Ovary (tissue), 9 donors: ENCODE results near the gene CCDC34. TPM values are rescaled to one million over a fixed set of nuclear protein-coding genes. Genes with fewer than 3 reads are reported as not detected.

Experiments
- DNase-seq, 5 donors: peaks; one replicate each; pipeline ENCODE4 v3.0.0-alpha.2; 2019 to 2020
- H3K27ac ChIP-seq, 2 donors: fragments of 200-600 bp; one replicate each; pipeline versions ENCODE4 v1.5.1 to v1.8.0; 2019 to 2022
- H3K27me3 ChIP-seq: fragments of 200-600 bp; one replicate; pipeline ENCODE4 v1.8.0; 2022
- H3K36me3 ChIP-seq: fragments of 200-600 bp; sonication (generic); one replicate; pipeline ENCODE4 v1.5.1; 2019
- H3K4me1 ChIP-seq: one replicate; pipeline ENCODE4 v1.8.1; 2013; ENCODE audit warnings: mild to moderate bottlenecking, moderate library complexity; ENCODE audit not compliant: insufficient read depth
- H3K4me3 ChIP-seq: fragments of 200-600 bp; sonication (generic); one replicate; pipeline ENCODE4 v1.5.1; 2017
- H3K9me3 ChIP-seq, 2 donors: fragments of 200-600 bp in 1 of 2; sonication (generic) in 1 of 2; one replicate each; pipeline versions ENCODE4 v1.5.1 to v1.8.1; 2013 to 2019; ENCODE audit warnings: mild to moderate bottlenecking in 1 of 2, moderate library complexity in 1 of 2
- EP300 ChIP-seq: sonication (generic); formaldehyde crosslinking; IDR thresholded peaks from one replicate; pipeline ENCODE4 v1.6.1; 2017; ENCODE audit warnings: antibody characterized with exemption
- POLR2A ChIP-seq: fragments of 450-650 bp; IDR thresholded peaks from one replicate; pipeline ENCODE4 v1.6.1; 2017; ENCODE audit warnings: antibody characterized with exemption, mild to moderate bottlenecking, moderate library complexity
- WGBS, 3 donors: extraction: QIAGEN DNeasy Blood & Tissue Kit in 1 of 3; methylation state at CpG; one replicate each; pipeline versions ENCODE4 v1.1.5 to v1.1.7; 2013 to 2017; 5-methylcytosine and 5-hydroxymethylcytosine counted together
- intact Hi-C, 4 donors: fragments of 100-400 bp; cut with DNase I; formaldehyde crosslinking; loops; one replicate each; pipeline versions ENCODE4 v1.11.0 to v1.15.1; 2022 to 2023
- polyA plus RNA-seq, 2 donors: library from polyadenylated mRNA; stranded (reverse); fragments of 200-250 nt in 1 of 2; fragments of 350-450 nt in 1 of 2; fragmentation: Illumina TruSeq in 1 of 2; extraction: RNeasy Lipid Tissue Mini Kit (QIAGEN cat#74804) in 1 of 2; gene quantifications; one replicate each; pipeline ENCODE4 v1.2.3, GENCODE V29; 2013 to 2014
- total RNA-seq, 7 donors: library from RNA; depleted of rRNA in 2 of 7; stranded (reverse); fragments of >200 nt in 2 of 7; fragmentation: NEBNext Ultra II Directional in 3 of 7; extraction: Animal tissue kit (Norgen Biotek cat#: 25700) in 3 of 7; gene quantifications; one replicate each; pipeline versions ENCODE4 v1.1.0 to v1.2.4, GENCODE V29; 2016 to 2023
- TF ChIP-seq, protein P1 (sequence below), 3 donors: fragments of 450-650 bp in 2 of 3; fragments of 200-600 bp in 1 of 3; IDR thresholded peaks; one replicate each; pipeline versions ENCODE4 v1.5.1 to v1.8.0; 2016 to 2022; ENCODE audit warnings: antibody characterized with exemption in 3 of 3, mild to moderate bottlenecking in 1 of 3
- donor health status: DM: no; HTN: no; CAD: no; lungs with moderate emphysema.
- donor health status: DM: no; HTN: no; CAD: no.
- donor health status: Bipolar disorder and iron deficiency.
- donor health status: DM: yes; HTN: yes; CAD: no.
- donor health status: DM: no; HTN: no; CAD: no.
- donor health status: DM: yes; HTN: yes; CAD: no.

The CCDC34 gene
- total and polyA plus RNA-seq, 9 donors = 2.5 to 17.5 (median 7.8) TPM

DNA sequence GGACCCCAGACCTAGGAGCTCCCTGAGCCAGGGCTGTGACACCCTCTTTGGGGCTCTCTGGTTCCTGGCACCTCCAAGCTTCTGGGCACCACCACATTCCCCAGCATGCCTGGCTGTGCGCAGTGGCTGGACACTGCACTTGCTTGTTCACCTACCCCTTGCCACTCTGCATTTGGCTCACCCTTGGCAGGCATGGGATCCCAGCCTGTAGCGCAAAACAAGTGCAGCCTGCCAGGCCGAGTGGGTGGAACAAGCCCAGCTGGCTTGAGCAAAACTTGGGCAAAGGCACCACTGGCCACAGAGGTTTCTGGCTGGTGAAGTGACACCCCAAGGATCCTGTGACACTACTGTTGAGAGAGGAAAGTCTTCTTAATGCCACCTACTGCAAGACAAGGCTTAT lies 57.3 kb downstream of the CCDC34 start:
- H3K27me3 ChIP-seq = no peaks in the 10 kb centered on the region
- H3K4me3 ChIP-seq = no peak overlapping the region
- H3K9me3 ChIP-seq = no peaks in the 10 kb centered on the region
- H3K4me1 ChIP-seq = peaks cover 3% of the 10 kb centered on the region
- intact Hi-C loops = no loop called here
- no peaks in the 10 kb centered on the region for H3K36me3 ChIP-seq
- H3K27ac ChIP-seq = no peak overlapping the region
- WGBS, 3 donors = 92 to 98% (median 97%) methylated on average over 3 of the region's 3 CpGs
- TF ChIP-seq, protein P1, sequence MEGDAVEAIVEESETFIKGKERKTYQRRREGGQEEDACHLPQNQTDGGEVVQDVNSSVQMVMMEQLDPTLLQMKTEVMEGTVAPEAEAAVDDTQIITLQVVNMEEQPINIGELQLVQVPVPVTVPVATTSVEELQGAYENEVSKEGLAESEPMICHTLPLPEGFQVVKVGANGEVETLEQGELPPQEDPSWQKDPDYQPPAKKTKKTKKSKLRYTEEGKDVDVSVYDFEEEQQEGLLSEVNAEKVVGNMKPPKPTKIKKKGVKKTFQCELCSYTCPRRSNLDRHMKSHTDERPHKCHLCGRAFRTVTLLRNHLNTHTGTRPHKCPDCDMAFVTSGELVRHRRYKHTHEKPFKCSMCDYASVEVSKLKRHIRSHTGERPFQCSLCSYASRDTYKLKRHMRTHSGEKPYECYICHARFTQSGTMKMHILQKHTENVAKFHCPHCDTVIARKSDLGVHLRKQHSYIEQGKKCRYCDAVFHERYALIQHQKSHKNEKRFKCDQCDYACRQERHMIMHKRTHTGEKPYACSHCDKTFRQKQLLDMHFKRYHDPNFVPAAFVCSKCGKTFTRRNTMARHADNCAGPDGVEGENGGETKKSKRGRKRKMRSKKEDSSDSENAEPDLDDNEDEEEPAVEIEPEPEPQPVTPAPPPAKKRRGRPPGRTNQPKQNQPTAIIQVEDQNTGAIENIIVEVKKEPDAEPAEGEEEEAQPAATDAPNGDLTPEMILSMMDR (IDR thresholded peaks at IDR 0.05) = no peak
- TF ChIP-seq EP300 (no peak), POLR2A (no peak)
- DNase-seq = no peak

DNA sequence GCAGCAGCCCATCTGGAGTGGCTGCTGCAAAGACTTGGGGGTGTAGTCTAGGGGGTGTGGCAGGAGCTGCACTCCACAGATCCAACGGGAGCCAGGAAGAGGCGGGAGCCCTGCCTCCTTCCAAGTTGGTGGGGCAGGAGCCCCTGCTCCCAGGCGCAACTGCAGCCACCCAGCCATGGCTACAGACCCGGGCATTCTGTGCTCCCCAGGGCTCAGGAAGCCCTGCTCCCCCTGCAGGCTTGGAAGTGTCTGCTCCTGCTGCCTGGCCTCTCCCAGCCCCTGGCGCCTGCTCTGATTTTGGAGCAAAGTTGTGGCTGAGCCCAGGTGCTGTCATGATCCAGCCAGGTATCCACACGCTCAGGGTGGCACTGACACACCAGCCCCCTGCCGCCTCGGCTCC lies 58.5 kb downstream of the CCDC34 start:
- H3K27ac ChIP-seq = no peak overlapping the region
- no peaks in the 10 kb centered on the region for H3K9me3 ChIP-seq
- TF ChIP-seq, protein P1 (IDR thresholded peaks at IDR 0.05) = no peak
- no peak for TF ChIP-seq EP300
- H3K36me3 ChIP-seq = no peaks in the 10 kb centered on the region
- intact Hi-C loops = no loop called here
- DNase-seq = no peak
- no peak overlapping the region for H3K4me3 ChIP-seq
- H3K4me1 ChIP-seq = peaks cover 3% of the 10 kb centered on the region
- WGBS, 3 donors = 88 to 96% (median 96%) methylated on average over 8 of the region's 8 CpGs
- no peaks in the 10 kb centered on the region for H3K27me3 ChIP-seq

DNA sequence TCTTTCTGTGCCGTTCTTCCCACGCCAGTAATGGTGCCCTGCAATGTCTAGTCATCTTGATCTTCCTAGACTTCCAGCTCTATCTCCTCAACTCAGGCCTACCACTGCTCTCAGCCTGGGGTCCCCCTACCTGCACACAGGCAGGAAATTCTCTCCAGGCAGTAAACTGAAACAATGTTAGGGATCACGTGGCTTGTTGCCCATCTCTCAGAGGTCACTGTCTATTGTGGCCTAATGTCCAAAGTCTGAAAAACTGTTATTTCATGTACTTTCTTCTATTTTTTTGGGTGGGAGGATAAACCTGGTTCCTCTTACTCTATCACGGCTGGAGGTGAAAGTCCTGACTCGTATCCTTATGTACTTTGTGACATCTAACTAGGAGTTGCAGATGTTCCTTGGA lies 59.1 kb downstream of the CCDC34 start:
- H3K27me3 ChIP-seq = no peaks in the 10 kb centered on the region
- intact Hi-C loops = no loop called here
- no peak for DNase-seq
- no peaks in the 10 kb centered on the region for H3K9me3 ChIP-seq
- no peak for TF ChIP-seq POLR2A
- TF ChIP-seq, protein P1 (IDR thresholded peaks at IDR 0.05) = no peak
- no peak for TF ChIP-seq EP300
- H3K27ac ChIP-seq = no peak overlapping the region
- 77 to 95% (median 85%) methylated on average over 5 of the region's 5 CpGs for WGBS, 3 donors
- no peak overlapping the region for H3K4me3 ChIP-seq
- H3K4me1 ChIP-seq = no peaks in the 10 kb centered on the region
- no peaks in the 10 kb centered on the region for H3K36me3 ChIP-seq

DNA sequence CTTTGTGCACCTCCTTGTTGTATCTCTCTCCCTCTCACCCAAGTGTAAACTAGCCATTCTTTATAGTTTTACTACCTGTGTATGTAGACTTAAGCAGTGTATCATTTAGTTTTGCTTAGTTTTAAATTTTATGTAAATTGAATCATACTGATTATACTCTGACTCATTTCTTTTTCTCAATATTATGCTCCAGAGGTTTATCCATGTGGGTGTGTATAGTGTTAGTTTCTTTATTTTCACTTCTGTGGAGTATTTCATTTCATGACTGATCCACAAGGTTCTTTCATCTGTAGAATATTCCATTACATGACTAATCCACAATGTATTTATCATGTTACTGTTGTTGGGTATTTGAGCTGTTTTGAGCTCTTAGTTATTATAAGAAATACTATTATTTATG lies 62.0 kb downstream of the CCDC34 start:
- Histone ChIP-seq H3K27me3 (no peaks in the 10 kb centered on the region), H3K27ac (no peak overlapping the region), H3K4me1 (no peaks in the 10 kb centered on the region), H3K4me3 (no peak overlapping the region), H3K9me3 (no peaks in the 10 kb centered on the region), H3K36me3 (no peaks in the 10 kb centered on the region)
- intact Hi-C loops = no loop called here
- no peak for TF ChIP-seq EP300
- TF ChIP-seq, protein P1 (IDR thresholded peaks at IDR 0.05) = no peak
- TF ChIP-seq POLR2A = no peak
- DNase-seq = no peak

DNA sequence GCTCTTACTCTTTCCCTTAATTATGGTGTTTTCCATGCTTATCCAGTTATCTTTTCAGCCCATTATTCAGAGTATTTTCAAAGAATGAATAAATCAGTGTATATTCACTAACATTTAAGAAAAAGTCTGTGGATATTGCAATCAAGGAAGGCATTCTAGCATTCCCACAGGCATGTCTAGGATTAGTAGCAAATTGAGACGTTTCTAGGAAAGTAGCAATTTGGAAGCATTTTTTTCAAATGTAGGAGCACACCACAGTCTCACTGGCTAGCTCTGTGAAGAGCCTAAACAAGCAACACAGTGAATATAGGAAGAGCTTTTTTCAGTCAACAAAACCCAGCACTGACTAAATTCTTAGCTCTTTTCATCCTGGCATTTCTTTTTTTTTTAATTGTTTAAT lies 65.4 kb downstream of the CCDC34 start:
- no peak overlapping the region for H3K27ac ChIP-seq
- no peak overlapping the region for H3K4me3 ChIP-seq
- 41 to 56% (median 42%) methylated on average over 1 of the region's 1 CpG for WGBS, 3 donors
- intact Hi-C loops = loop anchor here in 2 of 4 donors (10.0 kb wide), 1 partner anchor 113 kb away; no protein-coding TSS in a partner anchor
- TF ChIP-seq POLR2A (no peak), EP300 (no peak)
- TF ChIP-seq, protein P1 (IDR thresholded peaks at IDR 0.05) = no peak
- no peaks in the 10 kb centered on the region for H3K9me3 ChIP-seq
- H3K4me1 ChIP-seq = no peaks in the 10 kb centered on the region
- H3K36me3 ChIP-seq = no peaks in the 10 kb centered on the region
- no peak for DNase-seq
- H3K27me3 ChIP-seq = no peaks in the 10 kb centered on the region
